OCI-LY1 (cell line): ENCODE measurements around the gene E2F1.

ENCODE experiments used
- H2AFZ ChIP-seq: fragments of 200-600 bp; sonication (generic), shearing (Covaris generic); 2 replicates; pipeline ENCODE4 v1.6.0; 2014; ENCODE audit warnings: antibody characterized with exemption, mild to moderate bottlenecking, low read length
- H3F3A ChIP-seq: fragments of 200-600 bp; sonication (generic), shearing (Covaris generic); 2 replicates; pipeline ENCODE4 v1.6.0; 2014; ENCODE audit warnings: mild to moderate bottlenecking, antibody characterized with exemption, low read length, moderate library complexity; ENCODE audit not compliant: insufficient read depth
- H3K27ac ChIP-seq: fragments of 200-600 bp; sonication (generic); 2 replicates; pipeline ENCODE4 v1.5.1; 2014; ENCODE audit warnings: low read length, mixed run types, mild to moderate bottlenecking, low read depth; ENCODE audit not compliant: poor library complexity, severe bottlenecking
- H3K27me3 ChIP-seq: fragments of 200-600 bp; sonication (generic); 2 replicates; pipeline ENCODE4 v1.6.0; 2014; ENCODE audit warnings: antibody characterized with exemption, mild to moderate bottlenecking, low read length, moderate library complexity; ENCODE audit not compliant: insufficient read depth
- H3K36me3 ChIP-seq: fragments of 200-600 bp; sonication (generic); 2 replicates; pipeline ENCODE4 v1.6.1; 2014; ENCODE audit warnings: mild to moderate bottlenecking, antibody characterized with exemption, low read length, moderate library complexity, mixed read lengths; ENCODE audit not compliant: insufficient read depth
- H3K4me1 ChIP-seq: fragments of 200-600 bp; sonication (generic); 2 replicates; pipeline ENCODE4 v1.5.1; 2014; ENCODE audit warnings: mild to moderate bottlenecking, low read length, moderate library complexity; ENCODE audit not compliant: insufficient read depth, severe bottlenecking
- H3K4me2 ChIP-seq: fragments of 200-600 bp; sonication (generic), shearing (Covaris generic); 2 replicates; pipeline ENCODE4 v1.6.1; 2014; ENCODE audit warnings: low read length
- H3K4me3 ChIP-seq: fragments of 200-600 bp; sonication (generic); 2 replicates; pipeline ENCODE4 v1.5.1; 2014; ENCODE audit warnings: low read length, low read depth, mild to moderate bottlenecking, mixed read lengths; ENCODE audit not compliant: poor library complexity, severe bottlenecking
- H3K79me2 ChIP-seq: fragments of 200-600 bp; shearing (Covaris generic); 2 replicates; pipeline ENCODE4 v1.6.1; 2016; ENCODE audit warnings: mixed run types, low read length, mixed read lengths; ENCODE audit not compliant: insufficient read depth
- H3K9ac ChIP-seq: fragments of 200-600 bp; sonication (generic), shearing (Covaris generic); 2 replicates; pipeline ENCODE4 v1.6.1; 2014; ENCODE audit warnings: mild to moderate bottlenecking, low read length, mixed read lengths
- H3K9me2 ChIP-seq: fragments of 200-600 bp; sonication (generic), shearing (Covaris generic); 2 replicates; pipeline ENCODE4 v1.6.1; 2014; ENCODE audit warnings: low read depth, mild to moderate bottlenecking, low read length, mixed read lengths
- H3K9me3 ChIP-seq: fragments of 200-600 bp; shearing (Covaris generic); 2 replicates; pipeline ENCODE4 v1.6.1; 2014; ENCODE audit warnings: low read length, mixed read lengths
- H4K20me1 ChIP-seq: fragments of 200-600 bp; sonication (generic), shearing (Covaris generic); 2 replicates; pipeline ENCODE4 v1.6.0; 2016; ENCODE audit warnings: mild to moderate bottlenecking, low read length; ENCODE audit not compliant: insufficient read depth
- CTCF ChIP-seq: fragments of 200-600 bp; sonication (generic), shearing (Covaris generic); IDR thresholded peaks from 2 replicates; pipeline ENCODE4 v1.5.1; 2017; ENCODE audit warnings: mild to moderate bottlenecking, antibody characterized with exemption, low read length, moderate library complexity, mixed read lengths
- EZH2 ChIP-seq: fragments of 200-600 bp; sonication (generic), shearing (Covaris generic); IDR thresholded peaks from 2 replicates; pipeline ENCODE4 v1.8.0; 2017; ENCODE audit warnings: borderline replicate concordance, mixed run types, mild to moderate bottlenecking, antibody characterized with exemption, low read length, moderate library complexity, mixed read lengths

Gene E2F1

GRCh38 chr20:33673410-33674293 lies 12.5 kb downstream of the E2F1 start:
- Histone ChIP-seq H3K27me3 (no peaks in the 10 kb centered on the region), H3K4me3 (peak overlapping the region; percentile 88), H3K9ac (peak overlapping the region; percentile 97), H3K27ac (peak overlapping the region; percentile 80), H3K79me2 (peaks cover 11% of the 10 kb centered on the region), H3F3A (no peaks in the 10 kb centered on the region), H3K4me2 (peak overlapping the region; percentile 80), H4K20me1 (no peaks in the 10 kb centered on the region), H3K4me1 (peaks cover 77% of the 10 kb centered on the region), H2AFZ (no peak overlapping the region), H3K9me3 (no peaks in the 10 kb centered on the region), H3K9me2 (no peaks in the 10 kb centered on the region), H3K36me3 (peaks cover 70% of the 10 kb centered on the region)
- TF ChIP-seq EZH2 (no peak), CTCF (no peak)

- Histone ChIP-seq H3K36me3 (peaks cover 70% of the 10 kb centered on the region), H3K9ac (peak overlapping the region; percentile 97), H3K4me3 (peak overlapping the region; percentile 88), H3K4me2 (peak overlapping the region; percentile 80), H3K9me2 (no peaks in the 10 kb centered on the region), H3K27me3 (no peaks in the 10 kb centered on the region), H3K4me1 (peaks cover 77% of the 10 kb centered on the region), H3K79me2 (peaks cover 11% of the 10 kb centered on the region), H3K9me3 (no peaks in the 10 kb centered on the region), H3K27ac (peak overlapping the region; percentile 80), H3F3A (no peaks in the 10 kb centered on the region), H4K20me1 (no peaks in the 10 kb centered on the region), H2AFZ (no peak overlapping the region)
- TF ChIP-seq CTCF (no peak), EZH2 (no peak)
Observed at GRCh38 chr20:33673114-33673409, 13.1 kb downstream of the E2F1 start.

- no peaks in the 10 kb centered on the region for H3K9me3 ChIP-seq
- H3K9me2 ChIP-seq: no peaks in the 10 kb centered on the region
- H3K27ac ChIP-seq: peak overlapping the region; percentile 80
- H3K4me2 ChIP-seq: peak overlapping the region; percentile 80
- no peaks in the 10 kb centered on the region for H4K20me1 ChIP-seq
- H3K9ac ChIP-seq: peak overlapping the region; percentile 97
- peaks cover 11% of the 10 kb centered on the region for H3K79me2 ChIP-seq
- peak overlapping the region; percentile 88 for H3K4me3 ChIP-seq
- H3K4me1 ChIP-seq: peaks cover 80% of the 10 kb centered on the region
- peaks cover 69% of the 10 kb centered on the region for H3K36me3 ChIP-seq
- no peaks in the 10 kb centered on the region for H3F3A ChIP-seq
- no peak for TF ChIP-seq EZH2
- no peak for TF ChIP-seq CTCF
- H3K27me3 ChIP-seq: no peaks in the 10 kb centered on the region
- H2AFZ ChIP-seq: no peak overlapping the region
Observed at GRCh38 chr20:33672426-33673113, 13.6 kb downstream of the E2F1 start.
